Testis (tissue), 3 donors: Measurements from ENCODE around the gene CTSE. TPM values are rescaled to one million over a fixed set of nuclear protein-coding genes. Genes with fewer than 3 reads are reported as not detected.

ENCODE experiments used
- DNase-seq: peaks from one replicate; pipeline ENCODE4 v3.0.0-alpha.2; 2019
- H3K27ac ChIP-seq, 2 donors: fragments of 200-600 bp; sonication (generic); one replicate each; pipeline ENCODE4 v1.5.1; 2019
- H3K27me3 ChIP-seq: fragments of 200-600 bp; sonication (generic); one replicate; pipeline ENCODE4 v1.5.1; 2019
- H3K36me3 ChIP-seq: fragments of 200-600 bp; sonication (generic); one replicate; pipeline ENCODE4 v1.5.1; 2017; ENCODE audit warnings: low read depth; ENCODE audit errors: missing control alignments
- H3K4me1 ChIP-seq: fragments of 200-600 bp; sonication (generic); one replicate; pipeline ENCODE4 v1.5.1; 2019
- H3K4me3 ChIP-seq, 2 donors: fragments of 200-600 bp; sonication (generic); one replicate each; pipeline ENCODE4 v1.5.1; 2017 to 2019
- H3K9me3 ChIP-seq: fragments of 200-600 bp; sonication (generic); one replicate; pipeline ENCODE4 v1.5.1; 2017
- CTCF ChIP-seq, 3 experiments: fragments of 450-650 bp in 2 of 3; fragments of 200-600 bp in 1 of 3; sonication (generic) in 1 of 3; IDR thresholded peaks; one replicate each; pipeline ENCODE4 v1.5.1; 2016 to 2019; ENCODE audit warnings: antibody characterized with exemption in 3 of 3, mild to moderate bottlenecking in 2 of 3, moderate library complexity in 1 of 3
- POLR2A ChIP-seq: fragments of 450-650 bp; IDR thresholded peaks from one replicate; pipeline ENCODE4 v1.6.1; 2017; ENCODE audit warnings: antibody characterized with exemption, mild to moderate bottlenecking, moderate library complexity
- WGBS, 2 donors: methylation state at CpG; one replicate each; pipeline ENCODE4 v1.1.5; 2018; 5-methylcytosine and 5-hydroxymethylcytosine counted together
- intact Hi-C: fragments of 100-400 bp; cut with DNase I; formaldehyde crosslinking; loops from one replicate; pipeline ENCODE4 v1.15.1; 2023; ENCODE audit warnings: low total_unique reads
- polyA plus RNA-seq: library from polyadenylated mRNA; stranded (reverse); fragments of 350-450 nt; fragmentation: Illumina TruSeq; extraction: RNeasy Lipid Tissue Mini Kit (QIAGEN cat#74804); gene quantifications from one replicate; pipeline ENCODE4 v1.2.3, GENCODE V29; 2014; ENCODE audit warnings: low read depth, low replicate concordance; ENCODE audit not compliant: insufficient read depth
- total RNA-seq, 2 donors: library from RNA; depleted of rRNA; stranded (reverse); fragments of >200 nt; gene quantifications; one replicate each; pipeline ENCODE4 v1.2.3, GENCODE V29; 2016

The CTSE gene
- total and polyA plus RNA-seq, 3 donors from 2014 or later, result 0.16 to 0.98 TPM; not detected in 1

DNA sequence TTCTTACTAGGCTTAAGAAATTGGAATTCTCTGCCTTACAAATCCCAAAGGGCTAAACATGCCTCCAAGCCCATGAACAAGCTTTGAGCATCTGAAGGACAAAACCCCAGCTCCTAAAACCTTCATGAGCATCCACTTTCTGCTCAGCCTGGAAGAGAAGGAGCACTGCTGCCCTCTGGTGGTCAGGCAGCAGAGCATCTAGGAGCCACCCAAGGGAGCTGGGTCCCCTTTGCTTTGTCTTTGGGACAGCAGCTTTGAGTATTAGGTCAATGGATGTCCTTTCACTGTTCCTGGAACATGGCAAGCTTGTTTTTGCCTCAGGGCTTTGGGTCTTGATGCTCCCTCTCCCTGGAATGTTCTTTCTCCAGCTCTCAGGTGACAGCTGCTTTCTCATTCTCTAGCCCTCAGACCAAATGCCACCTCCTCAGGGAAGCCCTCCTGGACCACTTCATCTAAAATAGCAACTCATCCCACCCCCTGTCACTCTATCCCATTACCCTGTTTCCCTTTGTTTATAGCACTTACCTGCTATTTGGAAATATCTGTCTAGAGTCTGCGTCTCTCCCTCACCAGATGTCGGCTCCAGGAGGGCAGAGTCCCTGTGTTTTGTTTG lies 46.2 kb downstream of the CTSE start:
- intact Hi-C loops, result loop anchor here (5.0 to 10.0 kb wide), 2 partner anchors 60 to 183 kb away; no protein-coding TSS in a partner anchor
- WGBS, 2 donors, result 82 to 100% methylated on average over 2 of the region's 2 CpGs
- Histone ChIP-seq H3K36me3 (no peaks in the 10 kb centered on the region), H3K27me3 (no peaks in the 10 kb centered on the region), H3K9me3 (no peaks in the 10 kb centered on the region), H3K4me1 (peaks cover 19% of the 10 kb centered on the region), H3K4me3 (no peak overlapping the region), H3K27ac (no peak overlapping the region)
- peak; percentile 78 for DNase-seq
- TF ChIP-seq CTCF (IDR thresholded peaks at IDR 0.05) (peak; percentile 94 to 96 (median 95)), POLR2A (no peak)

GRCh38 chr1:205976708-205977401 lies 46.8 kb downstream of the CTSE start:
- Histone ChIP-seq H3K9me3 (no peaks in the 10 kb centered on the region), H3K27me3 (no peaks in the 10 kb centered on the region), H3K4me3 (no peak overlapping the region), H3K4me1 (peaks cover 19% of the 10 kb centered on the region), H3K27ac (no peak overlapping the region), H3K36me3 (no peaks in the 10 kb centered on the region)
- peak; percentile 86 for DNase-seq
- 50 to 56% methylated on average over 8 of the region's 8 CpGs for WGBS, 2 donors
- intact Hi-C loops, result loop anchor here (5.0 to 10.0 kb wide), 2 partner anchors 60 to 182 kb away; no protein-coding TSS in a partner anchor
- no peak for TF ChIP-seq POLR2A
- no peak for TF ChIP-seq CTCF (IDR thresholded peaks at IDR 0.05)

DNA sequence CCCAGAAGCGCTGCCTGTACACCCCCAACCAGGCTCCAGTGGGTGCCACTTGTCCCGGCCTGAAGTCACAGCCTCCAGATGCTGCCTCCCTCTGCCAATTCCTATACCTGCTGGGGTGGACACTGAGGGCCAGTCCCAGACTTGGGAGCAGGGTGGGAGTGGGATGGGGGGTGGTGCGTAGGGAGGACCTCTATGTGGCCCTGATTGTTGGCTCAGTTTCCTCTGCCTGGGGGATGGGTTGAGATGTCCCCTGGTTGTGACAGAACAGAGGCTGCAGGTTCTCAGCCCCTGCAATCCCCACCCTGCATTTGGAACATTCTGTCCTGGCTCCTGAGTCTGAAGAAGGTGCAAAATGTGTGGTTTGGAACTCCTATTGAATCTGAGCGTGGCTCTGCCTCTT lies 47.7 kb downstream of the CTSE start:
- intact Hi-C loops, result loop anchor here (5.0 to 10.0 kb wide), 2 partner anchors 59 to 181 kb away; no protein-coding TSS in a partner anchor
- Histone ChIP-seq H3K36me3 (no peaks in the 10 kb centered on the region), H3K9me3 (no peaks in the 10 kb centered on the region), H3K27me3 (no peaks in the 10 kb centered on the region), H3K4me3 (no peak overlapping the region), H3K27ac (no peak overlapping the region), H3K4me1 (peaks cover 19% of the 10 kb centered on the region)
- no peak for TF ChIP-seq CTCF (IDR thresholded peaks at IDR 0.05)
- TF ChIP-seq POLR2A, result no peak
- WGBS, 2 donors, result 73 to 89% methylated on average over 4 of the region's 4 CpGs
- DNase-seq, result no peak

DNA sequence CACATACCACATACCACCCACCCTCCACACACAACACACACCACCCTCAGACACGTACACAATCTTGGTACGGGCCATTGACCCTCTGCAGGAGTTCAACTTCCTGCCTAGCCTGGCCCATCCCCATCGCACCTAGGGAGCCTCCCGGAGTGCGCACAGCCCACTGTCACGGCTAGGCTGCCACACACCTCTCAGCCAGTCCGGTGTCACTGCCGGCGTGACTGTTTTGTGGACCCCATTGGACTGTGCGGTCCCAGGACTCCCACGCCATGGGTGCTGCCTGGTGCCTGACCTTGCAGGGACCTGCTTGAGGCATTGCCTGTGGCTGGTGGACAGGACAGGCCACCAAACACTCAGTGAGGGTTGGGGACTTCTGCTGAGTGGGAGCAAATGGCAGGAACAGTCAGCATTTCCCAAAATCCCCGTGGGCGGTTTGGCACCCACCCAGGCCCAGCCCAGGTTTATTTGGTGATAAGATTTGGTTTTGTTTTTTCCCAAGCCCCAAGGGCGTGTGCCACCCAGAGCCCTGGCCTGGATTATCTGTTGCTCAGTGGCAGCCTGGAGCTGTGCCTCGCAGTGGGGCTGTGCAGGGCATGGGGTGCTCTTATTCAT lies 48.2 kb downstream of the CTSE start:
- Histone ChIP-seq H3K36me3 (no peaks in the 10 kb centered on the region), H3K27me3 (no peaks in the 10 kb centered on the region), H3K4me1 (peaks cover 19% of the 10 kb centered on the region), H3K4me3 (no peak overlapping the region), H3K27ac (no peak overlapping the region), H3K9me3 (no peaks in the 10 kb centered on the region)
- intact Hi-C loops, result loop anchor here (5.0 to 10.0 kb wide), 2 partner anchors 58 to 181 kb away; no protein-coding TSS in a partner anchor
- no peak for DNase-seq
- WGBS, 2 donors, result 69% methylated on average over 10 to 15 of the region's 15 CpGs
- TF ChIP-seq CTCF (IDR thresholded peaks at IDR 0.05) (no peak), POLR2A (no peak)
